Measurements from ENCODE around the gene FAM135A.

Gene FAM135A

DNA sequence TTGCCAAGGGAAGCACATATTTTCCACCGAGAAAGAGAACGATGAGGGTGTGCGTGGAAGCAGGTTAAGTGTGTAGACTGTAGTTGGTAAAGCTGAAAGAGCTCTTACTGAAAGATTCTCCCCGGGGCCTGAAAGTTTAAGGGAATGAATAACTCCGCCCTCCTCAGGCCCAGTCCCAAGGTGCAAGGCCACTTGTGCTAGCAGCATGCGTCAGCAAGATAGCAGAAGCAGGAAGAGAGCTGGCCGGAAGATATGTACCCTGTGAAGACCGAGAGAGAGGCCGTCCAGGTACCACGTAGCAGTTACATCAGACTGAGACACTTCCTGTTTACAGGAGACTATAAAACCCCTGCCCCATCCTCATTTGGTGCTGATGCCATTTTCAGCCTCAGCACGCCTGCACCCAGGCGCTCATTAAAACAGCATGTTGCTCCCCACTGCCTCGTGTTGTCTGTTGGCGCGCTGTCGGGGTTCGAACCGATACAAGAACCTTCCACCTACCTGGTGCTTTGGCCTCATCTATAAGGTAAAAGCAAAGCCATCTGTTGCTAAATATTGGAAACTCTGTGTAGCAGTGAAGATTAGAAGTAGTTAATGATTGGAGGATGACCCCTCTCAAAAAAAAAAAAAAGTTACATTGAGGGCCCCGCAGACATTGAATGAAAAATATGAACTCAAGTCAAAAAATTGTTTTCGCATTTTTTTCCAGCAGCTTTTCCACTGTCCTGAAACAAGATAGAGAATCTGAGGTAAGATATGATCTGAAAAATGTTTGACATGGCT lies 18.6 kb upstream of the FAM135A start:
- no peak for DNase-seq (ENCODE audit: low spot score)
- TF ChIP-seq, protein P1, sequence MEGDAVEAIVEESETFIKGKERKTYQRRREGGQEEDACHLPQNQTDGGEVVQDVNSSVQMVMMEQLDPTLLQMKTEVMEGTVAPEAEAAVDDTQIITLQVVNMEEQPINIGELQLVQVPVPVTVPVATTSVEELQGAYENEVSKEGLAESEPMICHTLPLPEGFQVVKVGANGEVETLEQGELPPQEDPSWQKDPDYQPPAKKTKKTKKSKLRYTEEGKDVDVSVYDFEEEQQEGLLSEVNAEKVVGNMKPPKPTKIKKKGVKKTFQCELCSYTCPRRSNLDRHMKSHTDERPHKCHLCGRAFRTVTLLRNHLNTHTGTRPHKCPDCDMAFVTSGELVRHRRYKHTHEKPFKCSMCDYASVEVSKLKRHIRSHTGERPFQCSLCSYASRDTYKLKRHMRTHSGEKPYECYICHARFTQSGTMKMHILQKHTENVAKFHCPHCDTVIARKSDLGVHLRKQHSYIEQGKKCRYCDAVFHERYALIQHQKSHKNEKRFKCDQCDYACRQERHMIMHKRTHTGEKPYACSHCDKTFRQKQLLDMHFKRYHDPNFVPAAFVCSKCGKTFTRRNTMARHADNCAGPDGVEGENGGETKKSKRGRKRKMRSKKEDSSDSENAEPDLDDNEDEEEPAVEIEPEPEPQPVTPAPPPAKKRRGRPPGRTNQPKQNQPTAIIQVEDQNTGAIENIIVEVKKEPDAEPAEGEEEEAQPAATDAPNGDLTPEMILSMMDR (IDR thresholded peaks at IDR 0.05; ENCODE audit: borderline replicate concordance, control extremely low read depth, extremely low read depth, insufficient read depth, missing control alignments): no peak
- in situ Hi-C loops (cut with MboI; ENCODE audit: low sequenced_read_pairs, unreplicated experiment): no loop called here

DNA sequence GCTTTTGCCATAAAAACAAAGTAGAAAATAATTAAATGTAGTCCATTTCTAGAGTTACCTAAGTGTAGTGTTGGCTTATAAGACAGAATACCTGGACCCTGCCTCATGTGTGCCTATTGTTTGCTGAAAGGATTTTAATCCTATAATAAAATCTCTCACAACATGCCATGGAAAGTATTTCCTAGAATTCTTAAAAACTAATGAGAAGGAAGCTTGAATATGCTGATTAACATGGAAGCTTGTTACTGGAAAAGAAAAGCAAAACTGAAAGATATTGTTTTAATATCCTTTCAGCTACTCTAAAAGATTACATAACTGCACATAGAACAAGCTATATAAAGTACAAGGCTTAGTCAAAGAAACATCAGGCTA lies 18.0 kb upstream of the FAM135A start:
- in situ Hi-C loops (cut with MboI; ENCODE audit: low sequenced_read_pairs, unreplicated experiment): no loop called here
- TF ChIP-seq, protein P1 (IDR thresholded peaks at IDR 0.05; ENCODE audit: borderline replicate concordance, control extremely low read depth, extremely low read depth, insufficient read depth, missing control alignments): no peak
- no peak for DNase-seq (ENCODE audit: low spot score)

DNA sequence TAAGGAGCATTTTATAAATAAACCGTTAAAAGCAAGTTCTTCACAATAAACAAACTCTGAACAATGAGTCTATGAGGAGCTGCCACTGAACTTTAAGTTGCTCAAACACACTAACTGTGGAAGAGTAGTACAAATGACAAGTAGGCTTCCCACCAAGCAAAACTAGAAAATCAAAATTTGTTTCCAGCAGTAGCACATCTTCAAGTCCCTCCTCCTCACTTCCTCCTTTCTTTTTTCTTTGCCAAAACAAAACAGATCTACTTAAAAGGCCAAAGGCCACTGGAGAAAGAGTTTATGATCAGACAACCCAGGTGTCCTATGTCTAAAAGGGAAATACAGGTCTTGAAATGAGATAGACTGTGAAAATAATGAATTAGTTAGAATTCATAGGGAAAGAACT lies 17.1 kb upstream of the FAM135A start:
- in situ Hi-C loops (cut with MboI; ENCODE audit: low sequenced_read_pairs, unreplicated experiment): no loop called here
- DNase-seq (ENCODE audit: low spot score): no peak
- TF ChIP-seq, protein P1 (IDR thresholded peaks at IDR 0.05; ENCODE audit: borderline replicate concordance, control extremely low read depth, extremely low read depth, insufficient read depth, missing control alignments): no peak

DNA sequence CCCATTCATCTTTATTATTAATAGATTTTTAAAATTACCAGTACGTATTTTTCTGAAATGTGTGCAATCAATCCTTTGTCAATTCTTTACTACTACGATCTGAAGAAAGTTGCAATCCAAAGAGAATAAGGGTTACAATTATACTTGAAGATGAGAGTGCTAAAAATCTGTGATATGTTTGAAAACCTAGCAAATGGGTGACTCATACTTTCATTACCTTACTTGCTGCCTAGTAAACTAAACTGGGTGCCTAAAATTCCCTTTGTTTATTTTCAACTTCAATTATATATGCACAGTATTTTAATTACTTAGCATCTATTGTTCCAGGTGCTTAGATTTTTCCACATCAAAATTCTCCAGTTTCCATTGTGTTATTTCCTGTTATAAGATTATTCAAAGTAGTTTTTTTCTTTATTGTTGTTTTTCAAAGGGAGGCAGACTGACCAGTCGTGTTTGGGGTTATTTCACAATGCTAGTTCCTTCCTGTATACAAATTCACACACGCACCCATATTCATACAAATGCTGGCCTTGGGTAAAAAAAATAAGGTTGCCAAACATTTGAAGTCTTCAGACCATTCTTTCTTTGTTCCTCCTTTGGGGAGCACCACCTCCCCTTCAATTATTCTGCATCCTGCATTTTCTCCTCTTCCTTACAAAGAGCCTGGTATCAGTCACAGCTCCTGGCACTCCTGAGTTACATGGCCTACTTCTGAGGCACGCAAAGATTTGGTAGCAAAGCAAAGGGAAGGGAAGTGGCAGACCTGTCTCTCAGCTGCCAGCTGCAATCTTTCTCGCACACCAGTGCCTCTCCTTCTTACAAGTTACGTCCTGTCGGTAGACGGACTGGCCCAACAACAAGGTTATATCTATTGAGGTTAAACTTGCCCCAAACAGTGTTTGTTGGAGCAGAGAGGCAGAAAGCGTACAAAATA lies 16.2 kb upstream of the FAM135A start:
- no peak for DNase-seq (ENCODE audit: low spot score)
- in situ Hi-C loops (cut with MboI; ENCODE audit: low sequenced_read_pairs, unreplicated experiment): no loop called here
- TF ChIP-seq, protein P1 (IDR thresholded peaks at IDR 0.05; ENCODE audit: borderline replicate concordance, control extremely low read depth, extremely low read depth, insufficient read depth, missing control alignments): no peak

DNA sequence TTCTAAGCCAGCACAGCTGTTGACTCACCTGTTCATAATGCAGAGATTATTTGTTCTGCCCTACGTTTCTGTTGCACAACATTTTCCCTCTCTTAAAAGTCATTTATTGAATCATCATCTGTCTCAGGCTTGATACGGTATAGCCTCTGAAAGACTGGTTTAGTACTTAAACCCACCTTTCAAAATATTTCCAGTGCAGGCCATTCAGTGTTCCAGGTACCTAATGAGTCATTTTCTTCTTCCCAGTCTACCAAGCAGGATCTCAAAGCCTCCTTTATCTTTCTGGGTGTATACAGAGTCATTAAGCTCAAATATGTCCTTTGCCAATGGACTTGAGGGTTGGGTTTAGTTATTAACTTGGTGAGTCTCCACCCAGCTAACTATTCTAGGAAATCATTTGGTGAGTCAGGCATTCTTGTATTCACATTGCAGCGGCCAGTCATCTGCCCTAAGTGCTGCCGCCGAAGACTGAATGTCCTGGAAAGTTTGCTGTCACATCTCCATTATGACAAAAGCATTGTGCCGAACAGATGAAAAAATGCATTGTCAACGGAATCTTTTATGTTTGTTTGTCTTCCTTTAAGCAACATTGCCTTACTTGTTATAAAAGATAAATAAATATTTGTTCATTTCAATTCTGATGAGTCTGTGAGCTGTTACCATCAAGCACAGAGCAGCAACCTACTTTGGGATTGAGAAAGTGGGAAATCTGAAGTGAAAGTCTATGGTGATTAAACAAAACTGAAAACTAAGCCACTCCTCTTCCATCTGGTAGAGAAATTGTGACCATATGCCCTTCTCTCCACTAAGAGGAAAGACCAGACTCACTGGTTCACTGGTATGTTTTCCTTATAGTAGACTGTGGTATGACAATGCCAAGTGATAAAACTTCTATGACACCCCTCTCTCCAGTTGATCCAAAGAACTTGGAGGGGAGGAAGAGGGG lies 14.3 kb upstream of the FAM135A start:
- TF ChIP-seq, protein P1 (IDR thresholded peaks at IDR 0.05; ENCODE audit: borderline replicate concordance, control extremely low read depth, extremely low read depth, insufficient read depth, missing control alignments): no peak
- in situ Hi-C loops (cut with MboI; ENCODE audit: low sequenced_read_pairs, unreplicated experiment): no loop called here
- no peak for DNase-seq (ENCODE audit: low spot score)

DNA sequence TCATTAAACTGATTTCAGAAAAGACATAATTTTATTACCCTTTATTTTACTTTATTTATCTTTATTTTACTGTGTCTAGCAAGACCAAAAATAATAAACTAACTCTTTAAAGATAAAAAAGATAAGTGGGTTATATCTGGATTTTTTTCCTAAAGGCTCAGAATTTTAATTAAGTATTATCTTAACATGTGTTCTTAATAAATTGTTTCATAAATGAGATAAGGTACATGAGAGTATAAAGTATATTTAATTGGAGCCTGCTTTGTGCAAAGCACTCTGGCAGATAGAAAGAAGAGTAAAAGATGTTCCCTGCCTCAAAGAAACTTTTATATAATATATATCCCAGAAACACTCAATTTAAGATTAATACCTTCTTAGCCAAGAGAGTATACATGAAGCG lies 8.7 kb upstream of the FAM135A start:
- TF ChIP-seq, protein P1 (IDR thresholded peaks at IDR 0.05; ENCODE audit: borderline replicate concordance, control extremely low read depth, extremely low read depth, insufficient read depth, missing control alignments): no peak
- in situ Hi-C loops (cut with MboI; ENCODE audit: low sequenced_read_pairs, unreplicated experiment): loop anchor here (25.0 kb wide), 1 partner anchor 283 kb away; no protein-coding TSS in a partner anchor
- DNase-seq (ENCODE audit: low spot score): no peak
